Mesenchymal stem cell (in vitro differentiated cells and primary cell): Measurements from ENCODE around the gene DRICH1.

Experiments used
- DNase-seq: peaks from one replicate; pipeline ENCODE4 v3.0.0-alpha.2; 2013
- H2AFZ ChIP-seq: one replicate; pipeline ENCODE4 v1.6.1; 2013; ENCODE audit warnings: low read depth, mild to moderate bottlenecking, control low read depth, inconsistent platforms, low read length, moderate library complexity
- H2AK5ac ChIP-seq: 2 replicates; pipeline ENCODE4 v1.6.1; 2013; ENCODE audit warnings: low read length, moderate library complexity, mild to moderate bottlenecking, inconsistent platforms; ENCODE audit not compliant: severe bottlenecking
- H2BK120ac ChIP-seq: one replicate; pipeline ENCODE4 v1.6.1; 2013; ENCODE audit warnings: low read depth, mild to moderate bottlenecking, inconsistent platforms, low read length, moderate library complexity
- H2BK12ac ChIP-seq, 2 experiments: one replicate each; pipeline ENCODE4 v1.6.1; 2013; ENCODE audit warnings: inconsistent platforms in 2 of 2, low read length in 2 of 2, mild to moderate bottlenecking in 2 of 2, moderate library complexity in 2 of 2, control low read depth in 1 of 2
- H2BK15ac ChIP-seq: one replicate; pipeline ENCODE4 v1.6.1; 2013; ENCODE audit warnings: mild to moderate bottlenecking, low read depth, inconsistent platforms; ENCODE audit not compliant: poor library complexity, severe bottlenecking
- H2BK5ac ChIP-seq: 2 replicates; pipeline ENCODE4 v1.6.1; 2013; ENCODE audit warnings: low read depth, mild to moderate bottlenecking, low read length, control low read depth, inconsistent platforms; ENCODE audit not compliant: poor library complexity, severe bottlenecking
- H3K14ac ChIP-seq, 2 experiments: one replicate each; pipeline ENCODE4 v1.6.1; 2013; ENCODE audit warnings: inconsistent platforms in 2 of 2, low read length in 2 of 2, control low read depth in 1 of 2, mild to moderate bottlenecking in 1 of 2, moderate library complexity in 1 of 2
- H3K18ac ChIP-seq, 2 experiments: one replicate each; pipeline ENCODE4 v1.6.1; 2013; ENCODE audit warnings: inconsistent platforms in 2 of 2, low read length in 2 of 2, control low read depth in 1 of 2, low read depth in 1 of 2, mild to moderate bottlenecking in 1 of 2
- H3K23ac ChIP-seq, 2 experiments: one replicate each; pipeline ENCODE4 v1.6.1; 2013; ENCODE audit warnings: inconsistent platforms in 2 of 2, low read length in 2 of 2, mild to moderate bottlenecking in 2 of 2, moderate library complexity in 2 of 2, control low read depth in 1 of 2
- H3K27ac ChIP-seq: 2 replicates; pipeline ENCODE4 v1.5.1; 2013; ENCODE audit warnings: mild to moderate bottlenecking, moderate library complexity, low read length, control low read depth, inconsistent platforms; ENCODE audit not compliant: poor library complexity, severe bottlenecking
- H3K27me3 ChIP-seq, 2 experiments: 2 replicates each; pipeline versions ENCODE4 v1.6.1 to v1.7.0; 2013; ENCODE audit warnings: low read length in 2 of 2, mild to moderate bottlenecking in 2 of 2, moderate library complexity in 2 of 2, control low read depth in 1 of 2, inconsistent platforms in 1 of 2; ENCODE audit not compliant: control insufficient read depth in 1 of 2, insufficient read depth in 1 of 2
- H3K36me3 ChIP-seq, 2 experiments: 2 replicates each; pipeline versions ENCODE4 v1.6.1 to v1.7.0; 2013; ENCODE audit warnings: low read length in 2 of 2, control low read depth in 1 of 2, inconsistent platforms in 1 of 2, low read depth in 1 of 2, mild to moderate bottlenecking in 1 of 2; ENCODE audit not compliant: insufficient read depth in 2 of 2, control insufficient read depth in 1 of 2
- H3K4ac ChIP-seq, 2 experiments: one replicate each; pipeline ENCODE4 v1.6.1; 2013; ENCODE audit warnings: inconsistent platforms in 2 of 2, low read length in 2 of 2, mild to moderate bottlenecking in 2 of 2, moderate library complexity in 2 of 2, control low read depth in 1 of 2, low read depth in 1 of 2
- H3K4me1 ChIP-seq: 2 replicates; pipeline ENCODE4 v1.6.1; 2013; ENCODE audit warnings: low read depth, low read length, control low read depth; ENCODE audit not compliant: control insufficient read depth, insufficient read depth
- H3K4me2 ChIP-seq: 2 replicates; pipeline ENCODE4 v1.6.1; 2013; ENCODE audit warnings: low read length, mild to moderate bottlenecking, inconsistent platforms; ENCODE audit not compliant: poor library complexity, severe bottlenecking
- H3K4me3 ChIP-seq, 2 experiments: 2 replicates each; pipeline versions ENCODE4 v1.5.1 to v1.7.0; 2013; ENCODE audit warnings: low read length in 2 of 2, mild to moderate bottlenecking in 2 of 2, control low read depth in 1 of 2, low read depth in 1 of 2; ENCODE audit not compliant: insufficient read depth in 1 of 2
- H3K79me1 ChIP-seq: replicated peaks from 2 replicates; pipeline ENCODE4 v1.6.1; 2013; ENCODE audit warnings: mild to moderate bottlenecking, control low read depth, low read length, inconsistent platforms; ENCODE audit not compliant: poor library complexity, severe bottlenecking
- H3K9ac ChIP-seq: 2 replicates; pipeline ENCODE4 v1.7.0; 2013; ENCODE audit warnings: mild to moderate bottlenecking, low read length, moderate library complexity
- H3K9me3 ChIP-seq: 2 replicates; pipeline ENCODE4 v1.7.0; 2013; ENCODE audit warnings: mild to moderate bottlenecking, low read length; ENCODE audit not compliant: control insufficient read depth
- H4K8ac ChIP-seq: one replicate; pipeline ENCODE4 v1.6.1; 2013; ENCODE audit warnings: inconsistent platforms, mild to moderate bottlenecking, low read length, moderate library complexity
- H4K91ac ChIP-seq: one replicate; pipeline ENCODE4 v1.6.1; 2013; ENCODE audit warnings: mild to moderate bottlenecking, low read length, inconsistent platforms
- WGBS: methylation state at CpG from one replicate; pipeline ENCODE4 v1.1.7; 2013; ENCODE audit warnings: mixed read lengths; 5-methylcytosine and 5-hydroxymethylcytosine counted together

DRICH1 gene

GRCh38 chr22:23571486-23571885 is 60.6 kb downstream of the DRICH1 start:
- Histone ChIP-seq H3K18ac (no peak overlapping the region), H3K79me1 (no peaks in the 10 kb centered on the region), H4K91ac (no peak overlapping the region), H3K4me1 (peaks cover 4% of the 10 kb centered on the region), H3K4me3 (no peak overlapping the region), H2BK120ac (no peak overlapping the region), H3K36me3 (no peaks in the 10 kb centered on the region), H2AFZ (no peak overlapping the region), H3K27me3 (peaks cover 12 to 31% of the 10 kb centered on the region in 2 experiments), H2BK12ac (no peak overlapping the region), H3K4ac (no peak overlapping the region), H3K14ac (no peak overlapping the region), H4K8ac (no peak overlapping the region), H2AK5ac (no peak overlapping the region), H3K4me2 (no peak overlapping the region), H3K9me3 (no peaks in the 10 kb centered on the region), H3K23ac (no peak overlapping the region), H3K27ac (no peak overlapping the region), H2BK15ac (no peak overlapping the region), H2BK5ac (no peak overlapping the region), H3K9ac (no peak overlapping the region)
- WGBS, result 82% methylated on average over 3 of the region's 4 CpGs
- no peak for DNase-seq

- Histone ChIP-seq H3K27ac (no peak overlapping the region), H3K9ac (no peak overlapping the region), H3K27me3 (peaks cover 16 to 36% of the 10 kb centered on the region in 2 experiments), H3K23ac (no peak overlapping the region), H3K79me1 (no peaks in the 10 kb centered on the region), H3K4me1 (peaks cover 8% of the 10 kb centered on the region), H2AK5ac (no peak overlapping the region), H3K4me3 (no peak overlapping the region), H3K9me3 (no peaks in the 10 kb centered on the region), H2BK120ac (no peak overlapping the region), H3K14ac (no peak overlapping the region), H2BK5ac (no peak overlapping the region), H2BK15ac (no peak overlapping the region), H2BK12ac (no peak overlapping the region), H4K8ac (no peak overlapping the region), H3K4ac (no peak overlapping the region), H3K18ac (no peak overlapping the region), H4K91ac (no peak overlapping the region), H3K36me3 (no peaks in the 10 kb centered on the region), H2AFZ (no peak overlapping the region), H3K4me2 (no peak overlapping the region)
- WGBS, result 80% methylated on average over 8 of the region's 8 CpGs
- DNase-seq, result no peak
Measured at GRCh38 chr22:23570681-23571080, 61.4 kb downstream of the DRICH1 start.

- Histone ChIP-seq H4K8ac (no peak overlapping the region), H3K9me3 (no peaks in the 10 kb centered on the region), H3K14ac (no peak overlapping the region), H2BK120ac (no peak overlapping the region), H3K18ac (no peak overlapping the region), H2BK15ac (no peak overlapping the region), H3K9ac (no peak overlapping the region), H3K79me1 (no peaks in the 10 kb centered on the region), H3K36me3 (no peaks in the 10 kb centered on the region), H3K4ac (no peak overlapping the region), H3K27me3 (peaks cover 22 to 46% of the 10 kb centered on the region in 2 experiments), H3K4me1 (peaks cover 12% of the 10 kb centered on the region), H3K23ac (no peak overlapping the region), H2BK5ac (no peak overlapping the region), H2AK5ac (no peak overlapping the region), H3K27ac (no peak overlapping the region), H2BK12ac (no peak overlapping the region), H3K4me2 (no peak overlapping the region), H2AFZ (no peak overlapping the region), H4K91ac (no peak overlapping the region), H3K4me3 (no peak overlapping the region)
- no peak for DNase-seq
- 93% methylated on average over 10 of the region's 10 CpGs for WGBS
Measured at GRCh38 chr22:23569716-23570115, 62.4 kb downstream of the DRICH1 start.

GRCh38 chr22:23569291-23569690 is 62.8 kb downstream of the DRICH1 start:
- Histone ChIP-seq H4K8ac (no peak overlapping the region), H3K4me2 (no peak overlapping the region), H3K27ac (no peak overlapping the region), H2AFZ (no peak overlapping the region), H3K9me3 (no peaks in the 10 kb centered on the region), H3K18ac (no peak overlapping the region), H2BK5ac (no peak overlapping the region), H2BK12ac (no peak overlapping the region), H3K23ac (no peak overlapping the region), H3K27me3 (peaks cover 24 to 47% of the 10 kb centered on the region in 2 experiments), H3K4me1 (peaks cover 12% of the 10 kb centered on the region), H3K14ac (no peak overlapping the region), H3K9ac (no peak overlapping the region), H2BK15ac (no peak overlapping the region), H2AK5ac (no peak overlapping the region), H2BK120ac (no peak overlapping the region), H3K4me3 (no peak overlapping the region), H3K36me3 (no peaks in the 10 kb centered on the region), H3K4ac (no peak overlapping the region), H3K79me1 (no peaks in the 10 kb centered on the region), H4K91ac (no peak overlapping the region)
- 83% methylated on average over 8 of the region's 8 CpGs for WGBS
- DNase-seq, result no peak
